Keratinocyte (primary cell): ENCODE measurements around the gene UBE2C. TPM values are rescaled to one million over a fixed set of nuclear protein-coding genes. Genes with fewer than 3 reads are reported as not detected.

ENCODE experiments used
- DNase-seq: peaks from one replicate; pipeline ENCODE4 v3.0.0-alpha.2; 2011; ENCODE audit warnings: low read depth, missing footprints, low spot score
- FAIRE-seq: peaks from 2 replicates; lab custom pipeline; 2011; peaks lifted over from hg19 to GRCh38; lab: Jason Lieb, UNC
- H2AFZ ChIP-seq: 2 replicates; pipeline ENCODE4 v1.6.0; 2012; ENCODE audit warnings: low read length, control low read depth, inconsistent platforms; ENCODE audit not compliant: control insufficient read depth
- H3K27ac ChIP-seq: 2 replicates; pipeline ENCODE4 v1.5.1; 2011; ENCODE audit warnings: low read length; ENCODE audit not compliant: control insufficient read depth, insufficient read depth
- H3K27me3 ChIP-seq: 3 replicates; pipeline ENCODE4 v1.6.0; 2011; ENCODE audit warnings: low read length; ENCODE audit not compliant: control insufficient read depth, insufficient read depth; ENCODE audit errors: extremely low read depth
- H3K36me3 ChIP-seq, 2 experiments: 2 replicates in 1 of 2; 3 replicates in 1 of 2; pipeline ENCODE4 v1.5.1; 2011; ENCODE audit warnings: low read length in 2 of 2, mild to moderate bottlenecking in 1 of 2; ENCODE audit not compliant: control insufficient read depth in 2 of 2, insufficient read depth in 2 of 2; ENCODE audit errors: extremely low read depth in 1 of 2
- H3K4me1 ChIP-seq: 3 replicates; pipeline ENCODE4 v1.5.1; 2011; ENCODE audit warnings: low read length; ENCODE audit not compliant: control insufficient read depth, insufficient read depth; ENCODE audit errors: extremely low read depth
- H3K4me2 ChIP-seq: 3 replicates; pipeline ENCODE4 v1.6.0; 2011; ENCODE audit warnings: low read depth, low read length; ENCODE audit not compliant: control insufficient read depth, insufficient read depth; ENCODE audit errors: extremely low read depth
- H3K4me3 ChIP-seq, 3 experiments: fragments of 200-600 bp in 1 of 3; sonication (generic) in 1 of 3; 2 replicates in 2 of 3; 3 replicates in 1 of 3; pipeline ENCODE4 v1.5.1; 2011 to 2016; ENCODE audit warnings: low read length in 3 of 3, mild to moderate bottlenecking in 3 of 3, control low read depth in 2 of 3, inconsistent platforms in 1 of 3, low read depth in 1 of 3, mixed read lengths in 1 of 3, mixed run types in 1 of 3, moderate library complexity in 1 of 3; ENCODE audit not compliant: control insufficient read depth in 2 of 3, insufficient read depth in 2 of 3; ENCODE audit errors: extremely low read depth in 1 of 3
- H3K79me2 ChIP-seq: 2 replicates; pipeline ENCODE4 v1.6.0; 2012; ENCODE audit warnings: low read length; ENCODE audit not compliant: control insufficient read depth, insufficient read depth
- H3K9ac ChIP-seq: 3 replicates; pipeline ENCODE4 v1.6.0; 2011; ENCODE audit warnings: low read length; ENCODE audit not compliant: control insufficient read depth, insufficient read depth; ENCODE audit errors: extremely low read depth
- H3K9me1 ChIP-seq: 3 replicates; pipeline ENCODE4 v1.6.0; 2011; ENCODE audit warnings: low read length; ENCODE audit not compliant: control insufficient read depth, insufficient read depth; ENCODE audit errors: extremely low read depth
- H3K9me3 ChIP-seq: 2 replicates; pipeline ENCODE4 v1.5.1; 2012; ENCODE audit warnings: low read depth, low read length; ENCODE audit not compliant: control insufficient read depth
- H4K20me1 ChIP-seq: 3 replicates; pipeline ENCODE4 v1.6.0; 2011; ENCODE audit warnings: low read length; ENCODE audit not compliant: control insufficient read depth, insufficient read depth; ENCODE audit errors: extremely low read depth
- CTCF ChIP-seq, 3 experiments: IDR thresholded peaks in 1 of 3; conservative IDR thresholded peaks in 1 of 3; optimal IDR thresholded peaks in 1 of 3; 2 replicates in 2 of 3; 3 replicates in 1 of 3; pipeline versions ENCODE3 to v1.5.1; 2011; ENCODE audit warnings: low read length in 3 of 3, mild to moderate bottlenecking in 3 of 3, moderate library complexity in 2 of 3, control low read depth in 1 of 3, inconsistent platforms in 1 of 3; ENCODE audit not compliant: insufficient read depth in 2 of 3; ENCODE audit errors: extremely low read depth in 1 of 3
- EZH2 ChIP-seq: IDR thresholded peaks from one replicate; pipeline ENCODE4 v1.6.1; 2012; ENCODE audit warnings: inconsistent platforms, mild to moderate bottlenecking, low read length, moderate library complexity
- dilution Hi-C: fragments of 300-500 bp; cut with MboI; formaldehyde crosslinking; loops from one replicate; pipeline ENCODE4 v1.7.0; 2020; ENCODE audit warnings: low sequenced_read_pairs; ENCODE audit not compliant: extremely low pct_ligation_motif_present
- polyA plus RNA-seq, 5 experiments: library from polyadenylated mRNA; depleted of rRNA in 3 of 5; stranded (reverse) in 3 of 5; stranded (forward) in 1 of 5; unstranded in 1 of 5; fragments of >200 nt; gene quantifications; 1 replicate in 1 of 5; 2 replicates in 3 of 5; 3 replicates in 1 of 5; pipeline versions ENCODE4 v1.2.1 to v1.2.3, GENCODE V29; 2011 to 2012; ENCODE audit warnings: missing spikeins in 2 of 5, low read depth in 1 of 5, low replicate concordance in 1 of 5

The UBE2C gene
- polyA plus RNA-seq, 1 donor (not counting 4 experiments of a cell fraction or from before 2014, with no cell fraction given): 46.6 TPM

DNA sequence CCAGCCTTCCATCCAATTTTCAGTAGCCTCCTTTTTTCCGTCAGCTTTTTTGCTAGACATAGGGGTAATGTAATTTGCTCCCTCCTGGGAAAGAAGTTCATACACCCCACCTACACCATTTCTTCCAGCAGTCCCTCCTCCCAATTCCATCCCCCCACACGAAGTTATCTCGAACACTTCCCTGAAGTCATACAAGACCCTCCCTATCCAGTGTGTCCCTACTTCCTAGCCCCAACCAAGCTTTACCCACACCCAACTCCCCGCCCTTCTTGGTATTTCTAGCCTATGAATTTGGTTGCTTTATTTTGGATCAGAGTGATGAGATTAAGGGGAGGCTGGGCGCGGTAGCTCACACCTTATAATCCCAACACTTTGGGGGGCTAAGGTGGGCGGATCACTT, 1.0 kb downstream of the UBE2C start:
- TF ChIP-seq CTCF (optimal IDR thresholded peaks at IDR 0.05 in 1 of 3, IDR thresholded peaks at IDR 0.05 in 1 of 3, conservative IDR thresholded peaks at IDR 0.05 in 1 of 3; ENCODE audit: extremely low read depth in 1 of 3, insufficient read depth in 2 of 3, low read length in 3 of 3) (no peak), EZH2 (no peak)
- Histone ChIP-seq H3K9ac (peak overlapping the region; percentile 85), H3K4me1 (peaks cover 13% of the 10 kb centered on the region), H3K4me2 (peak overlapping the region; percentile 87), H4K20me1 (peaks cover 6% of the 10 kb centered on the region), H3K36me3 (peaks cover 13 to 20% of the 10 kb centered on the region in 2 experiments), H3K9me1 (no peaks in the 10 kb centered on the region), H2AFZ (no peak overlapping the region), H3K79me2 (peaks cover 21% of the 10 kb centered on the region), H3K4me3 (peak overlapping the region; percentile 63 to 86 (median 82)), H3K27me3 (no peaks in the 10 kb centered on the region), H3K27ac (peak overlapping the region; percentile 76), H3K9me3 (no peaks in the 10 kb centered on the region)
- FAIRE-seq: no peak
- dilution Hi-C loops: no loop called here
- DNase-seq: no peak

DNA sequence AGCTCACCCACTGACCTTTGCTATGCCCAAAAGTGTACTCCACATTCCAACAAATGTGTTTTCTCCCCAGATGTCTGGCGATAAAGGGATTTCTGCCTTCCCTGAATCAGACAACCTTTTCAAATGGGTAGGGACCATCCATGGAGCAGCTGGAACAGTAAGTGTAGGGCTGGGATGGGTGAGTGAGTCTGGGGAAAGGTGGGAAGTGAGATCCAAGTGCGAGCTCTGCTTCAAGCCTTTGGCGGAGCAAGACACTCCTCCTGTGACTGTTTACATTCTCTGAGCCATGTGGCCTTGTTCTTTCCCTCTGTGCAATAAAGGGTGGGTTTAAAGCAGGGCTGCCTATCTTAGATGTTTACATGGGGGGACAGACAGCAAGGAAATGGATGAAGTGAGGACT, 1.9 kb downstream of the UBE2C start:
- H3K4me2 ChIP-seq: no peak overlapping the region
- no peaks in the 10 kb centered on the region for H3K9me1 ChIP-seq
- DNase-seq (no peak), FAIRE-seq (no peak)
- no peaks in the 10 kb centered on the region for H3K9me3 ChIP-seq
- H3K4me1 ChIP-seq: peaks cover 13% of the 10 kb centered on the region
- no peak overlapping the region for H2AFZ ChIP-seq
- H3K27me3 ChIP-seq: no peaks in the 10 kb centered on the region
- peaks cover 21% of the 10 kb centered on the region for H3K79me2 ChIP-seq
- peaks cover 9 to 16% of the 10 kb centered on the region in 2 experiments for H3K36me3 ChIP-seq
- no peak overlapping the region for H3K4me3 ChIP-seq
- no peak overlapping the region for H3K9ac ChIP-seq
- TF ChIP-seq EZH2 (no peak), CTCF (optimal IDR thresholded peaks at IDR 0.05 in 1 of 3, IDR thresholded peaks at IDR 0.05 in 1 of 3, conservative IDR thresholded peaks at IDR 0.05 in 1 of 3; ENCODE audit: extremely low read depth in 1 of 3, insufficient read depth in 2 of 3, low read length in 3 of 3) (no peak)
- dilution Hi-C loops: no loop called here
- H3K27ac ChIP-seq: no peak overlapping the region
- peaks cover 6% of the 10 kb centered on the region for H4K20me1 ChIP-seq
